ENCODE measurements around the gene NCAPG2. TPM values are rescaled to one million over a fixed set of nuclear protein-coding genes. Genes with fewer than 3 reads are reported as not detected.

The NCAPG2 gene
- total and polyA plus RNA-seq, 2 donors (not counting 1 experiment from before 2014, with no cell fraction given), result 10.9 to 18.7 TPM

GRCh38 chr7:158702944-158703343, 1.7 kb downstream of the NCAPG2 start:
- H3K36me3 ChIP-seq (ENCODE audit: control insufficient read depth, insufficient read depth, low read length), result no peaks in the 10 kb centered on the region
- no peaks in the 10 kb centered on the region for H3K27me3 ChIP-seq (ENCODE audit: control insufficient read depth, insufficient read depth, low read length)
- H3K4me3 ChIP-seq (replicated peaks in 1 of 4; ENCODE audit: control extremely low read depth in 1 of 4, insufficient read depth in 1 of 4, low read depth in 3 of 4, low read length in 4 of 4), result peak overlapping the region in 3 of 4 experiments; percentile 0 to 90 (median 75)
- no peaks in the 10 kb centered on the region for H3K9me3 ChIP-seq (ENCODE audit: control insufficient read depth, insufficient read depth, low read depth, low read length)
- peak overlapping the region; percentile 92 for H3K4me2 ChIP-seq (ENCODE audit: extremely low read depth, insufficient read depth, low read length)
- TF ChIP-seq CTCF (conservative IDR thresholded peaks at IDR 0.05 in 1 of 2, IDR thresholded peaks at IDR 0.05 in 1 of 2; ENCODE audit: low read depth in 1 of 2, low read length in 2 of 2), result no peak
- TF ChIP-seq EZH2 (IDR thresholded peaks at IDR 0.05; ENCODE audit: low read length, missing control alignments), result no peak
- peaks cover 62% of the 10 kb centered on the region for H3K79me2 ChIP-seq (ENCODE audit: control insufficient read depth, insufficient read depth, low read length)
- no peak overlapping the region for H3K27ac ChIP-seq (ENCODE audit: insufficient read depth, low read length)
- DNase-seq (ENCODE audit: low read depth in 2 of 2), result no peak
- H3K4me1 ChIP-seq (ENCODE audit: control insufficient read depth, extremely low read depth, insufficient read depth, low read length), result peaks cover 5% of the 10 kb centered on the region
- H3K9ac ChIP-seq (ENCODE audit: insufficient read depth, low read length), result no peak overlapping the region
- H2AFZ ChIP-seq (ENCODE audit: low read length), result no peak overlapping the region
- no peaks in the 10 kb centered on the region for H4K20me1 ChIP-seq (ENCODE audit: control insufficient read depth, extremely low read depth, insufficient read depth, low read length)

- Histone ChIP-seq H3K4me1 (ENCODE audit: control insufficient read depth, extremely low read depth, insufficient read depth, low read length) (peaks cover 5% of the 10 kb centered on the region), H3K79me2 (ENCODE audit: control insufficient read depth, insufficient read depth, low read length) (peaks cover 64% of the 10 kb centered on the region), H3K27me3 (ENCODE audit: control insufficient read depth, insufficient read depth, low read length) (no peaks in the 10 kb centered on the region), H3K9me3 (ENCODE audit: control insufficient read depth, insufficient read depth, low read depth, low read length) (no peaks in the 10 kb centered on the region), H2AFZ (ENCODE audit: low read length) (peak overlapping the region; percentile 5), H3K4me3 (replicated peaks in 1 of 4; ENCODE audit: control extremely low read depth in 1 of 4, insufficient read depth in 1 of 4, low read depth in 3 of 4, low read length in 4 of 4) (no peak overlapping the region), H3K27ac (ENCODE audit: insufficient read depth, low read length) (no peak overlapping the region), H3K36me3 (ENCODE audit: control insufficient read depth, insufficient read depth, low read length) (no peaks in the 10 kb centered on the region), H3K9ac (ENCODE audit: insufficient read depth, low read length) (no peak overlapping the region), H3K4me2 (ENCODE audit: extremely low read depth, insufficient read depth, low read length) (no peak overlapping the region), H4K20me1 (ENCODE audit: control insufficient read depth, extremely low read depth, insufficient read depth, low read length) (no peaks in the 10 kb centered on the region)
- no peak for DNase-seq (ENCODE audit: low read depth in 2 of 2)
- TF ChIP-seq CTCF (conservative IDR thresholded peaks at IDR 0.05 in 1 of 2, IDR thresholded peaks at IDR 0.05 in 1 of 2; ENCODE audit: low read depth in 1 of 2, low read length in 2 of 2) (no peak), EZH2 (IDR thresholded peaks at IDR 0.05; ENCODE audit: low read length, missing control alignments) (no peak)
Measured at GRCh38 chr7:158702196-158702595, 2.4 kb downstream of the NCAPG2 start.

- H3K79me2 ChIP-seq (ENCODE audit: control insufficient read depth, insufficient read depth, low read length), result peaks cover 81% of the 10 kb centered on the region
- H3K9ac ChIP-seq (ENCODE audit: insufficient read depth, low read length), result no peak overlapping the region
- H3K4me1 ChIP-seq (ENCODE audit: control insufficient read depth, extremely low read depth, insufficient read depth, low read length), result peaks cover 5% of the 10 kb centered on the region
- H3K4me3 ChIP-seq (replicated peaks in 1 of 4; ENCODE audit: control extremely low read depth in 1 of 4, insufficient read depth in 1 of 4, low read depth in 3 of 4, low read length in 4 of 4), result no peak overlapping the region
- H4K20me1 ChIP-seq (ENCODE audit: control insufficient read depth, extremely low read depth, insufficient read depth, low read length), result no peaks in the 10 kb centered on the region
- no peak overlapping the region for H2AFZ ChIP-seq (ENCODE audit: low read length)
- no peaks in the 10 kb centered on the region for H3K36me3 ChIP-seq (ENCODE audit: control insufficient read depth, insufficient read depth, low read length)
- no peaks in the 10 kb centered on the region for H3K27me3 ChIP-seq (ENCODE audit: control insufficient read depth, insufficient read depth, low read length)
- TF ChIP-seq CTCF (conservative IDR thresholded peaks at IDR 0.05 in 1 of 2, IDR thresholded peaks at IDR 0.05 in 1 of 2; ENCODE audit: low read depth in 1 of 2, low read length in 2 of 2) (no peak), EZH2 (IDR thresholded peaks at IDR 0.05; ENCODE audit: low read length, missing control alignments) (no peak)
- H3K9me3 ChIP-seq (ENCODE audit: control insufficient read depth, insufficient read depth, low read depth, low read length), result no peaks in the 10 kb centered on the region
- DNase-seq (ENCODE audit: low read depth in 2 of 2), result no peak
- H3K27ac ChIP-seq (ENCODE audit: insufficient read depth, low read length), result no peak overlapping the region
- H3K4me2 ChIP-seq (ENCODE audit: extremely low read depth, insufficient read depth, low read length), result no peak overlapping the region
Measured at GRCh38 chr7:158700008-158700407, 4.6 kb downstream of the NCAPG2 start.
